GM13977 (cell line): ENCODE results near the gene DNAJB7.

Experiments used
- DNase-seq: peaks from one replicate; pipeline ENCODE4 v3.0.0; 2012; ENCODE audit warnings: low spot score
- in situ Hi-C: fragments of 300-500 bp; cut with MboI; formaldehyde crosslinking; loops from one replicate; pipeline ENCODE4 v1.12.0; 2022; ENCODE audit warnings: low sequenced_read_pairs, low pct_unique_long_range_greater_than_20kb, mixed read lengths, inconsistent platforms; ENCODE audit not compliant: unreplicated experiment
- TF ChIP-seq, protein P1 (sequence below): IDR thresholded peaks from 2 replicates; pipeline ENCODE4 v1.5.1; 2012; ENCODE audit warnings: mild to moderate bottlenecking, control low read depth; ENCODE audit not compliant: insufficient read depth; ENCODE audit errors: extremely low read depth, missing control alignments

DNAJB7 gene

DNA sequence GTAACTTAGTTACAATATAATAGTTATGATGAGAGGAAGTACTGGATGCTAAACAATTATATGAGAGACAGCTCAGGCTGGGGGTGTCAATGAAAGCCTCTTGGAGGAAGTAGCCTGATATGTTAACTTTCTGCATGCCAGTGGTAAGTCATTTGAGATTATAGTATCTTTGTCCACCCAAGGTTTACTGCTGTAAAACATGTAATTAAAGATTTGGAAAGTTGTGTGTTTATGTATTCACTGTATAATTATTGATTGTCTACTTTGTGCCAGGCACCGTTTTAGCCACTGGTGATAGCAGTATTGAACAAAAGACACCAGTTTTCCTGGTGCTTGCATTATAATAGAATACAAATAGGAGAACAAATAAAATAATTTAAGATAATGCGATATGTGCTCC, 624 bp upstream of the DNAJB7 start:
- TF ChIP-seq, protein P1, sequence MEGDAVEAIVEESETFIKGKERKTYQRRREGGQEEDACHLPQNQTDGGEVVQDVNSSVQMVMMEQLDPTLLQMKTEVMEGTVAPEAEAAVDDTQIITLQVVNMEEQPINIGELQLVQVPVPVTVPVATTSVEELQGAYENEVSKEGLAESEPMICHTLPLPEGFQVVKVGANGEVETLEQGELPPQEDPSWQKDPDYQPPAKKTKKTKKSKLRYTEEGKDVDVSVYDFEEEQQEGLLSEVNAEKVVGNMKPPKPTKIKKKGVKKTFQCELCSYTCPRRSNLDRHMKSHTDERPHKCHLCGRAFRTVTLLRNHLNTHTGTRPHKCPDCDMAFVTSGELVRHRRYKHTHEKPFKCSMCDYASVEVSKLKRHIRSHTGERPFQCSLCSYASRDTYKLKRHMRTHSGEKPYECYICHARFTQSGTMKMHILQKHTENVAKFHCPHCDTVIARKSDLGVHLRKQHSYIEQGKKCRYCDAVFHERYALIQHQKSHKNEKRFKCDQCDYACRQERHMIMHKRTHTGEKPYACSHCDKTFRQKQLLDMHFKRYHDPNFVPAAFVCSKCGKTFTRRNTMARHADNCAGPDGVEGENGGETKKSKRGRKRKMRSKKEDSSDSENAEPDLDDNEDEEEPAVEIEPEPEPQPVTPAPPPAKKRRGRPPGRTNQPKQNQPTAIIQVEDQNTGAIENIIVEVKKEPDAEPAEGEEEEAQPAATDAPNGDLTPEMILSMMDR = no peak
- in situ Hi-C loops = no loop called here
- no peak for DNase-seq

DNA sequence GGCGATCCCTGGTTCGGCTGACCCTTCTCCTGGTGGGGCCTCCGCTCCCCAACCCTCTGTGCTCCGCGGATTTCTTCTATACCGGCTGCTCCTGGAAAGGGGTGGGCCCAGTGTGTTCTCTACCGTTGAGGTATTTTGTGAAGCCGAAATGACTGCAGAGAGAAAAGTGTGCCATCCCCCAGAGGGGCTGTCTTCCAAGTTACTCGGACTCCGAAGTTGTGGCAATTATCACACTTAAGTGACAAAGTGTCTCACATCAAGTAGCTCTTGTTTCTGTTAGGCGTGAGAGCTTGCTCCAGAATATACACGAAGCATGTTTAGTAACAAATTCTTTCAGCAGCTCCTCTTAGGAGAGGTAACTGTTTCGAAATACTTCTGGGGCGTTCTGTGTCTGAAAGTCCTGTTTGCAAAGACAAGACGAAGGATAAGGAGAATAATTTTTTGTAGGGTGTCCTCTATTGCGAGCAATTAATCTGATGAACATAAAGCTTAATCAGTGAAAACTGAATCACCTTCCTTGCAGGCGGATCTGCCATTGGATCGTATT, 4.5 kb downstream of the DNAJB7 start:
- TF ChIP-seq, protein P1 = no peak
- no peak for DNase-seq
- in situ Hi-C loops = no loop called here

DNA sequence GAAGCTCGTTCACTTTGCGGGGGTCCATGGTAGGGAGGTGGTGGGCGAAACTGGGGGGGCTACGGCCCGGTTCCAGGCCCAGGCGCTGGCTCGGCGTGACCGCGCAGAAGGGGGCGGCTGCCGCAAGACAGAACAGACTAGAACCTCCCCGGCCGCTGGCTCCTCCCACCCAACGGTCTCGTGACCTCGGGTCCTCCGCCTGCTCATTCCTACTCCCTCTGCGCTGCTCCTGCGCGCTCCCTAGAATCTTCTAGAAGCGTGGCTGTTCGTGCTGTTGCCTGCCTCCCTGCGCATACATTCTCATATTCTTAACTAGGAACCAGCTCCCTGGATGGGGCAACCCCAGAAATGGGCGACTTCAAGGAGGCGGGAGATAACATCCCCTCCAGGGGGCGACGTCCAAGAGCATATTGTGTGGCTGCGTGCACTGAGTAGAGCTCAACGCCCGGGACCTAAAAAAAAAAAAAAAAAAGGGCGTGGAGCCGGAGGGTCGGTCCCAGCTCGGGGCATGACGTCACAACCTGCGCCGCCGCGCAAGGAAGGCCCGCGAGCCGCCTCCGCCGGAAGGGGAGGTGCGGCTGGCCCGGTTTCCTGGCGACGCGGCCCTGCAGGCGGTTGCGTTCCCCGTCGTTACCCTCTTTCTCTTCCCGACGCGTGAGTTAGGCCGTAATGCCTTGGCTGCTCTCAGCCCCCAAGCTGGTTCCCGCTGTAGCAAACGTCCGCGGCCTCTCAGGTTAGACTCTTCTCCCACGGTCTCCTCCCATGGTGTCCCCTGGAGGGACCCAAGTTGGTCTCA, 5.2 kb downstream of the DNAJB7 start, which contains the start of the genes ST13 and XPNPEP3:
Gene ST13 (minus strand): TSS at position 127 of the 796 bp plus-strand sequence. CDS start 99 bp downstream, at position 28.
Gene XPNPEP3 (plus strand): TSS at position 636 of the 796 bp plus-strand sequence. CDS start 34 bp downstream, at position 670.
- in situ Hi-C loops = no loop called here
- peak; percentile 90 for DNase-seq

DNA sequence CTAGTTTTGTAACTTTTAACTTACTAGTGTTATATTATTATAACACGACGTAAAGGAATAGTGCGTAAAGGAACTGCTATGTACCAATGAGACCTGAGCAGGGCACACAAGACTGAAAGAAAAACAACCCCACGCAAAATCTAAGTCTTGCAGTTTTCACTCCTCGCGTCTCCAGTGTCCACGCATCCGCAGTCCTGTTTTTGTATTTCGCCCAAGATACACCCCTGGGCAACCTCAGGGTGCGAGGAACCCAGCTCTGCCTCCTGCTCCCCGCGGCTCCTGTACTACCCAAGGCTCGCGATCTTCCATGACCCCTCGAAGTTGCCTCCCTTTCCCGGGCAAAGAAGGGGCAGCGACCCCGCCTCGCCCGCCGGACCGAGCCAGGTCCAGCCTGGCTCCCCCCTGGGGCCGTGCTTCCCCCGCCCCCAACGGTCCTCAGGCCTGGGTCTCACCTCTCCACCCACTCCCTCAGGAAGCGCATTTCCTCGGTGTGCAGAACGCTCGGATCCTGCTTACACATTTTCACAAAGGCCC, 5.9 kb downstream of the DNAJB7 start:
- TF ChIP-seq, protein P1 = no peak
- DNase-seq = peak; percentile 7
- in situ Hi-C loops = no loop called here

More for the DNA sequence above, 5.2 kb downstream of the DNAJB7 start, which contains the start of the genes ST13 and XPNPEP3:
- TF ChIP-seq, protein P1 = peak; percentile 3

DNA sequence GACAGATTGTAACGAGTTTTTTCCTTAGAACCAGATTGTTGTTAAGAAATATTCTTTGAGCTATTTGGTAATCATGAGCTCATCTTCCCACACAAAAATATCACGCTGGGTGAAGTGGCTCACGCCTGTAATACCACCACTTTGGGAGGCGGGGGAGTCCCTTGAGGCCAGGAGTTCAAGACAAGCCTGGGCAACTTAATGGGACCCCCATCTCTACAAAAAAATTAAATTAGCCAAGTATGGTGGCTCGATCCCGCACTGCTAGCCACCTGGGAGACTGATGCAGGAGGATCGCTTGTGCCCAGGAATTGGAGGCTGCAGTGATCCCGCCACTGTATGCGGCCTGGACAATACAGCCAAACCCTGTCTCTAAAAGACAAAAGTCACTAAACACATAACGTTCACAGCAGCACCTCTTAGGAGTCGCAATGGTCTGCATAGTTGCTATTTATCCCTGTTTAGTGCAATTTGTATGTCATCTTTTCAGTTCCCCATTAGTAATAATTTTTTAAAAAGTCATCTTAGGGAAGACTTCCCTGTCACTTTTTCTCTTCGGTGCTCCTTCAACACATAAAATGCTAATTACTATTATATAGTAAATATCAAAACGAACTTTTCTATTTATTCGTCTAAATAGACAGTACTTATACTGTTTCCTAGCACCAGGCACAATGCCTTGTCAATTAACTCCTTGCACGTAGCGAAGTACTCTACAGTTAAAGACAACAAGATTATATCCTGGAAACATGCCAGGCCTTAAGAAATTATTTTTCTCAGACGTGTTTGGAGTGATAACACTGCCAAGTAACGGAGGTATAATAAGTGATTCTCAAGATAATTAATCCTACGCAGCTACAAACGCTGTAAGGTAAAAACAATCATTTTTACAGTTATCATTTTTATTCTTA, 6.6 kb downstream of the DNAJB7 start:
- in situ Hi-C loops = no loop called here

DNA sequence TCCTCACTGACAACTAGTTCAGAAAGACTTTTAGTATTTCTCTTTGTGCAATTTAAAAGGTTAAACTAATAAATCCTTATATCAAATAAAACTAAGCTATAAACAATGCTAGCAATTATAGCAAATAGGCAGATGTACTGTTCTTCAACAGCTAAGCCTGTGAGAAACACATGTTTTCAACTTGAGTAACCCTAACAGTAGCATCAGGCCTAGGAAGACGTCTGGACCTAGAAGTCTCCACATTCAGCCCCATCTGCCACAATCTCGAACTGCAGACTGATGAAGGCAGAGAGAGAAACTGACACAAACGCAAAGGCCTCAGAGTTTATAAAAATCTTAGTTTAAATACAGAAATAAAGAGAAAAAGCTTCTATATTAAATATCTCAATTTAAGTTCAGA, 8.0 kb downstream of the DNAJB7 start:
- in situ Hi-C loops = no loop called here
- TF ChIP-seq, protein P1 = no peak
- no peak for DNase-seq

More for the DNA sequence above, 6.6 kb downstream of the DNAJB7 start:
- no peak for DNase-seq
- TF ChIP-seq, protein P1 = no peak
